ENCODE data around the gene MTMR3. TPM values are rescaled to one million over a fixed set of nuclear protein-coding genes. Genes with fewer than 3 reads are reported as not detected.
A peak's percentile ranks its signal among the peaks of the same experiment; 100 is the strongest.

MTMR3 gene
- total and polyA plus RNA-seq, 2 of the 8 experiments (the other 6 are each of a cell fraction or from before 2014, with no cell fraction given) = 16.9 to 18.5 TPM

DNA sequence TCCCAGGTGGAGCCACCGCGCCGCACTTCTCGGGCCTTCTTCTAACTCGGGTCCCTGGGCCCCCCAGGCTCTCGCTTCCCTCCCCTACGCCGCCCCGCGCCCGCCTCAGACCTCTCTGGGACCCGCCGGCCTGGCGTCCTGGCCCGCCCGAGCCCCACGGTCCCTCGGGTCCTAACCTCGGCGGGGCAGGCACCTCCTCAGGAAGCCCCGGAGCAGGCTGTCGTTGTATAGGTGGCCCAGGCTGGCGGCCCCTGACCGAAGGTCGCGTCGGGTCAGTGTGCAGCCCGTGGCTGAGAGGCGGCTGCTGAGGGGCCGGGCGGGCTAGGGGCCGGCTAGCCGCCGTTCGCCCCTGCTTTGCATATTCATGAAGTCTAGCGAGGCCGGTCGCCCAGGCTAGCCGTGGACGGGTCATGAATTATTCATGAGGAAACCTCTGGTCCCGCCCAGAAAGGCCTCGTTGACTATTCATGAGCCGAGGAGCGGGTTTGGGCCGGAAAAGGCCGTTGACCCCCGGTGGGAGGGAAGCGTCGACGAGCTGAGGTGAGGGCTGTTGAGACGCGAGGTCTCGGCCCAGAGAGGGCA, 197.1 kb downstream of the MTMR3 start, which contains the start of gene HORMAD2 (continued):
- TF ChIP-seq NRF1 (IDR thresholded peaks at IDR 0.05; ENCODE audit: low read depth, low read length) = no peak
- TF ChIP-seq SP1 (IDR thresholded peaks at IDR 0.05; ENCODE audit: low read depth, low read length) = peak; percentile 13; the same call in 1 of the 2 replicates
- no peak for TF ChIP-seq BRCA1 (IDR thresholded peaks at IDR 0.05; ENCODE audit: low read depth, low read length)
- TF ChIP-seq HDAC2 (IDR thresholded peaks at IDR 0.05; ENCODE audit: borderline replicate concordance in 1 of 2, low read depth in 2 of 2, low read length in 2 of 2) = no peak
- no peak for TF ChIP-seq TEAD4 (IDR thresholded peaks at IDR 0.05; ENCODE audit: low read depth, low read length)
- TF ChIP-seq KDM4A (IDR thresholded peaks at IDR 0.05; ENCODE audit: low read depth, low read length, severe bottlenecking) = peak; percentile 23
- TF ChIP-seq JUND (IDR thresholded peaks at IDR 0.05; ENCODE audit: low read length) = no peak
- TF ChIP-seq FOSL1 (IDR thresholded peaks at IDR 0.05; ENCODE audit: insufficient read depth, low read depth, low read length) = no peak
- no peak for TF ChIP-seq SUZ12 (IDR thresholded peaks at IDR 0.05; ENCODE audit: low read length)
- TF ChIP-seq CHD2 (IDR thresholded peaks at IDR 0.05; ENCODE audit: low read length) = no peak
- TF ChIP-seq, protein P1, sequence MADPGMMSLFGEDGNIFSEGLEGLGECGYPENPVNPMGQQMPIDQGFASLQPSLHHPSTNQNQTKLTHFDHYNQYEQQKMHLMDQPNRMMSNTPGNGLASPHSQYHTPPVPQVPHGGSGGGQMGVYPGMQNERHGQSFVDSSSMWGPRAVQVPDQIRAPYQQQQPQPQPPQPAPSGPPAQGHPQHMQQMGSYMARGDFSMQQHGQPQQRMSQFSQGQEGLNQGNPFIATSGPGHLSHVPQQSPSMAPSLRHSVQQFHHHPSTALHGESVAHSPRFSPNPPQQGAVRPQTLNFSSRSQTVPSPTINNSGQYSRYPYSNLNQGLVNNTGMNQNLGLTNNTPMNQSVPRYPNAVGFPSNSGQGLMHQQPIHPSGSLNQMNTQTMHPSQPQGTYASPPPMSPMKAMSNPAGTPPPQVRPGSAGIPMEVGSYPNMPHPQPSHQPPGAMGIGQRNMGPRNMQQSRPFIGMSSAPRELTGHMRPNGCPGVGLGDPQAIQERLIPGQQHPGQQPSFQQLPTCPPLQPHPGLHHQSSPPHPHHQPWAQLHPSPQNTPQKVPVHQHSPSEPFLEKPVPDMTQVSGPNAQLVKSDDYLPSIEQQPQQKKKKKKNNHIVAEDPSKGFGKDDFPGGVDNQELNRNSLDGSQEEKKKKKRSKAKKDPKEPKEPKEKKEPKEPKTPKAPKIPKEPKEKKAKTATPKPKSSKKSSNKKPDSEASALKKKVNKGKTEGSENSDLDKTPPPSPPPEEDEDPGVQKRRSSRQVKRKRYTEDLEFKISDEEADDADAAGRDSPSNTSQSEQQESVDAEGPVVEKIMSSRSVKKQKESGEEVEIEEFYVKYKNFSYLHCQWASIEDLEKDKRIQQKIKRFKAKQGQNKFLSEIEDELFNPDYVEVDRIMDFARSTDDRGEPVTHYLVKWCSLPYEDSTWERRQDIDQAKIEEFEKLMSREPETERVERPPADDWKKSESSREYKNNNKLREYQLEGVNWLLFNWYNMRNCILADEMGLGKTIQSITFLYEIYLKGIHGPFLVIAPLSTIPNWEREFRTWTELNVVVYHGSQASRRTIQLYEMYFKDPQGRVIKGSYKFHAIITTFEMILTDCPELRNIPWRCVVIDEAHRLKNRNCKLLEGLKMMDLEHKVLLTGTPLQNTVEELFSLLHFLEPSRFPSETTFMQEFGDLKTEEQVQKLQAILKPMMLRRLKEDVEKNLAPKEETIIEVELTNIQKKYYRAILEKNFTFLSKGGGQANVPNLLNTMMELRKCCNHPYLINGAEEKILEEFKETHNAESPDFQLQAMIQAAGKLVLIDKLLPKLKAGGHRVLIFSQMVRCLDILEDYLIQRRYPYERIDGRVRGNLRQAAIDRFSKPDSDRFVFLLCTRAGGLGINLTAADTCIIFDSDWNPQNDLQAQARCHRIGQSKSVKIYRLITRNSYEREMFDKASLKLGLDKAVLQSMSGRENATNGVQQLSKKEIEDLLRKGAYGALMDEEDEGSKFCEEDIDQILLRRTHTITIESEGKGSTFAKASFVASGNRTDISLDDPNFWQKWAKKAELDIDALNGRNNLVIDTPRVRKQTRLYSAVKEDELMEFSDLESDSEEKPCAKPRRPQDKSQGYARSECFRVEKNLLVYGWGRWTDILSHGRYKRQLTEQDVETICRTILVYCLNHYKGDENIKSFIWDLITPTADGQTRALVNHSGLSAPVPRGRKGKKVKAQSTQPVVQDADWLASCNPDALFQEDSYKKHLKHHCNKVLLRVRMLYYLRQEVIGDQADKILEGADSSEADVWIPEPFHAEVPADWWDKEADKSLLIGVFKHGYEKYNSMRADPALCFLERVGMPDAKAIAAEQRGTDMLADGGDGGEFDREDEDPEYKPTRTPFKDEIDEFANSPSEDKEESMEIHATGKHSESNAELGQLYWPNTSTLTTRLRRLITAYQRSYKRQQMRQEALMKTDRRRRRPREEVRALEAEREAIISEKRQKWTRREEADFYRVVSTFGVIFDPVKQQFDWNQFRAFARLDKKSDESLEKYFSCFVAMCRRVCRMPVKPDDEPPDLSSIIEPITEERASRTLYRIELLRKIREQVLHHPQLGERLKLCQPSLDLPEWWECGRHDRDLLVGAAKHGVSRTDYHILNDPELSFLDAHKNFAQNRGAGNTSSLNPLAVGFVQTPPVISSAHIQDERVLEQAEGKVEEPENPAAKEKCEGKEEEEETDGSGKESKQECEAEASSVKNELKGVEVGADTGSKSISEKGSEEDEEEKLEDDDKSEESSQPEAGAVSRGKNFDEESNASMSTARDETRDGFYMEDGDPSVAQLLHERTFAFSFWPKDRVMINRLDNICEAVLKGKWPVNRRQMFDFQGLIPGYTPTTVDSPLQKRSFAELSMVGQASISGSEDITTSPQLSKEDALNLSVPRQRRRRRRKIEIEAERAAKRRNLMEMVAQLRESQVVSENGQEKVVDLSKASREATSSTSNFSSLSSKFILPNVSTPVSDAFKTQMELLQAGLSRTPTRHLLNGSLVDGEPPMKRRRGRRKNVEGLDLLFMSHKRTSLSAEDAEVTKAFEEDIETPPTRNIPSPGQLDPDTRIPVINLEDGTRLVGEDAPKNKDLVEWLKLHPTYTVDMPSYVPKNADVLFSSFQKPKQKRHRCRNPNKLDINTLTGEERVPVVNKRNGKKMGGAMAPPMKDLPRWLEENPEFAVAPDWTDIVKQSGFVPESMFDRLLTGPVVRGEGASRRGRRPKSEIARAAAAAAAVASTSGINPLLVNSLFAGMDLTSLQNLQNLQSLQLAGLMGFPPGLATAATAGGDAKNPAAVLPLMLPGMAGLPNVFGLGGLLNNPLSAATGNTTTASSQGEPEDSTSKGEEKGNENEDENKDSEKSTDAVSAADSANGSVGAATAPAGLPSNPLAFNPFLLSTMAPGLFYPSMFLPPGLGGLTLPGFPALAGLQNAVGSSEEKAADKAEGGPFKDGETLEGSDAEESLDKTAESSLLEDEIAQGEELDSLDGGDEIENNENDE (IDR thresholded peaks at IDR 0.05; ENCODE audit: insufficient replicate concordance, low read length) = no peak
- 0 out of 2 replicates have a peak, but pooled peaks have one; percentile 6 for TF ChIP-seq TCF12 (IDR thresholded peaks at IDR 0.05; ENCODE audit: low read depth, low read length)
